Effector CD8-positive, alpha-beta T cell (primary cell): Measurements from ENCODE around the gene SLC12A5.

Experiments
- DNase-seq: peaks from one replicate; lab custom pipeline; 2025; lab: John Stamatoyannopoulos, UW

Gene SLC12A5

DNA sequence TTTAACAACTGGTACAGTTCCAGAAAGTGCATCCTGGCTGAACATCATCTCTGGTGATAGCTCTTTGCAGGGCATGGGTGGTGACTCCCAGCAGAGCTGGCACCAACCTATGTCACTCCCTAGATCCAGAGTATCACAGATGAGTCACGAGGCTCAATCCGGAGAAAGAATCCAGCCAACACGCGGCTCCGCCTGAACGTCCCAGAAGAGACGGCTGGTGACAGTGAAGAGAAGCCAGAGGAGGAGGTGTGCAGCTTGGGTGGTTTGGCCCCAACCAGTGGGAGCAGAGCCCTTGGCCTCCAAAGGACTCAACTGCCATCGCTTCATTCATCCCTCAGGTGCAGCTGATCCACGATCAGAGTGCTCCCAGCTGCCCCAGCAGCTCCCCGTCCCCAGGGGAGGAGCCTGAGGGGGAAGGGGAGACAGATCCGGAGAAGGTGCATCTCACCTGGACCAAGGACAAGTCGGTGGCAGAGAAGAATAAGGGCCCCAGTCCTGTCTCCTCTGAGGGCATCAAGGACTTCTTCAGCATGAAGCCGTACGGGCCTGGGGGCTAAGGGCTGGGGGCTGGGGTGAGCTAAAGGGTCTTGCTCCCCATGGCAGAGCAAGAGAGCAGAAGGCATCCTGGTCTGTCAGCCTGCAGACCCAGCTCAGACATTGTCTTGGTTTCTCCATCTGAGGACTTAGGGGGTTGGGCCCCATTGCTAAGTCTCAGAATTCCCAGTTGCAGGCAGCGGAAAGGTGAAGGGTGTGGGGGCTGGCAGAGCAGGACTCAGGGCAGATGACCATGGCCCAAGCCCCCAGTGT lies 27.2 kb downstream of the SLC12A5 start:
- no peak for DNase-seq

DNA sequence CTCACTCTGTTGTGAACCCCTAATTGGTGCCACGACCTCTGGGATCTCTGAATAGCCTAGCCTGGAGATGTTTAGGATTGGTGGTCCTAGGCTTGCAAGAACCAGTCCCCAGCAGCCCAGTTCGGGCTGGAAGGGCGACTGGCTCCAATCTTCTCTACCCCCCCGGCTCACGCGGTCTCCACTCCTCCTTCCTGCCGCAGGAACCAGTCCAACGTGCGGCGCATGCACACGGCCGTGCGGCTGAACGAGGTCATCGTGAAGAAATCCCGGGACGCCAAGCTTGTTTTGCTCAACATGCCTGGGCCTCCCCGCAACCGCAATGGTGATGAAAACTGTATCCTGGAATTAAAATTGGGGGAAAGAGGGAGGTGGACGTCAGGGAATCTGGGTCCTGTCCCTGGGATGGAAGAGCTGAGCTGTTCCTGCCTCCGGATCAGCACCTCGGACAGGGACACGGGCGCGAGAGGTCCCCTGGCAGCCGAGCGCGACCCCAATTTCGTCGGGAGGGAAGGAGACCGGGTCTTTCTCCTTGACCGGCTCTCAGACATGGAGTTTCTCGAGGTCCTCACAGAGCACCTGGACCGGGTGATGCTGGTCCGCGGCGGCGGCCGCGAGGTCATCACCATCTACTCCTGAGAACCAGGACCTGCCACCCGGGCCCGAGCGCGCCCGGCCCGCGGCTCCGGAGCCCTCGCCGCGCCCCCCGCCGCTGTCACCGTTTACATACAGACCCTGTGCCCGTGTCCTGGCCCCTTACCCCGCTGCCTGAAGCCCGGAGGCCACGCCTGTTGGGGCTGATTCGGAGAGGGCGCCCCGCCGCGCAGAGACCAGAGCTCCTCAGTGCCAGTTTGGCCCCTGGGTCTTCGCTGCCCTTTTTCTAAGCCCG lies 28.2 kb downstream of the SLC12A5 start:
- no peak for DNase-seq

GRCh38 chr20:46057856-46058598 lies 29.0 kb downstream of the SLC12A5 start:
- DNase-seq = no peak

GRCh38 chr20:46058599-46059281 lies 29.7 kb downstream of the SLC12A5 start:
- DNase-seq = no peak

DNA sequence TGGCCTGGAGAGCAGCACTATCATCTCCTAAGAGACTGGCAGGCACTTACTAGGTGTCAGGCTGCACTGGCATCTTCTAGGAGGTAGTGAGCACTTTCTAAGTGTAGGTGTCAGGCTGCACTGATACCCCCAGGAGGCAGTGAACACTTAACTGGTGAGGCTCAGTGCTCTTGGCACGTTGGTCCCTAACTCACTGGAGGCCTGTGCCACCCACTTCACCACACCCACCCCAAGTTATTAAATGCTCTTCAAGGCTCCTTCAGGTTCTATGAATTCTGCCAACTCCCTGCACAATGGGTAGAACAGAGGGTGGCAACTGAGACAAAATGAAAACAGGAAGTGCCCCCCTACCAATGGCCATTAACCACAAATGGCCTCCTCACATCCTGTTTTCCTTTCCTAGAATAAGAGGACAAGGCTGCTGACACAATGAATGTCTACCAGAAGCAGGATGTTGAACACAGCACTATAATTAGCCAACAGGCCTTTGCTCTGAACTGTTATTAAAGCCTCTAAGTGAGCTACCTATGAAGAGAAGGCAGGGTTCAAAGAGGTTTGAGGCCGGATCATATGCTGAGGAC lies 31.4 kb downstream of the SLC12A5 start:
- DNase-seq = no peak

DNA sequence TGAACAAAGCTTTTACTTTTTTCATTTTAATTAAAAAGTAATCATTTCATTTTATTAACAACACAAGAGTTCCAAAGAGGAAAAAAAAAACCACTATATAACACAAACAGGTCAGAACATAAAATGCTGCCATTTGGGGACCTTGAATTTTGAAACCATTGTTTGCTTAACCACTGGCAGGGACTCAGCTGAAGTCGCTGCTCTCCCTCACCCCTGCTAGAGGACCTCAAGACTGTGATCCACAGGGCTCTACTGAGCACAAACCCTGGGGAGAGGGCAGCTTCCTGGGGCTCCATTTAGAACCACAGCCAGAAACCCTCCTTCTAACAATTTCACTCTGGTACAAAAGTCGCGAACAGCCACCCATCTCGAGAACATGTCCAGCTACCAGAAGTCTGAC lies 32.0 kb downstream of the SLC12A5 start:
- DNase-seq = no peak

- no peak for DNase-seq
These were observed 33.1 kb downstream of the SLC12A5 start for GRCh38 chr20:46062151-46062550.

GRCh38 chr20:46062621-46063020 lies 33.6 kb downstream of the SLC12A5 start:
- DNase-seq = no peak

GRCh38 chr20:46063151-46063550 lies 34.1 kb downstream of the SLC12A5 start:
- no peak for DNase-seq

- no peak for DNase-seq
These were observed 34.6 kb downstream of the SLC12A5 start for GRCh38 chr20:46063652-46064054.

DNA sequence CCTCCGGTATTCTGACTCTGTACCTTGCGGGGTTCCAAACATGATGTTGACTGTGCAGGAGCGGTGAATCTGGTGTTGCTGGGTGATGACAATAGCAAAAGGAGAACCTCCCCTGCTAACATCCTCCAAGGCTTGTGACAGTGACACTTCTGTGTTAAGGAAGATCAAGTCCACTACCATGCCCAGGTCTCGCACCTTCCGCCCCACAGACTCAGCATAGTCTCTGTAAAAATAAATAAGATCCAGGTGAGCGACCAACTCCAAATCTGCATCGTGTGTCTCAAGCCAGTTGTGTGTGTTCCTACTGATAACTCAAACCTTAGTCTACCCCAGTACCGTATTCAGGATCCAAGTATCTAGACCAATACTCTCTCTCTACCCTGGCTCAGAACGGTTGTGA lies 36.0 kb downstream of the SLC12A5 start:
- DNase-seq = no peak

GRCh38 chr20:46065691-46066090 lies 36.7 kb downstream of the SLC12A5 start:
- DNase-seq = no peak

GRCh38 chr20:46070215-46070900 lies 41.3 kb downstream of the SLC12A5 start:
- no peak for DNase-seq

DNA sequence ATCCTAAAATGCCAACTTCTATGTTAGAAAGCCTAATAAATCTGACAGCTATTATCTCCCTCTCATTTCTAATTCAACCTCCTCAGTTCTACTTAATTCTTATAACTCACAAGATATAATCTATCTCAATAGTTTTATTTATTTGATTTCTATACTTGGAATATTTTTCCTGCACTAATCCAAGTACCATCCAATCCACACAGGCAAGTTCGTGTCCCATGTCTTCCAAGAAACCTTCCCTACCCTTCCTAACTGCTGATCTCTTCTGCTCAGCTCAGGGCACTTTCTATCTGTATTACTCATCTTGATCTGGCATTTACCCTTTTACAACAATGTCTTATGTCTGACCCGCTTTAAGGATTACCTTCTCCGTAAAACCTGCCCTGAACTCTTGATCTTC lies 42.6 kb downstream of the SLC12A5 start:
- DNase-seq = no peak

DNA sequence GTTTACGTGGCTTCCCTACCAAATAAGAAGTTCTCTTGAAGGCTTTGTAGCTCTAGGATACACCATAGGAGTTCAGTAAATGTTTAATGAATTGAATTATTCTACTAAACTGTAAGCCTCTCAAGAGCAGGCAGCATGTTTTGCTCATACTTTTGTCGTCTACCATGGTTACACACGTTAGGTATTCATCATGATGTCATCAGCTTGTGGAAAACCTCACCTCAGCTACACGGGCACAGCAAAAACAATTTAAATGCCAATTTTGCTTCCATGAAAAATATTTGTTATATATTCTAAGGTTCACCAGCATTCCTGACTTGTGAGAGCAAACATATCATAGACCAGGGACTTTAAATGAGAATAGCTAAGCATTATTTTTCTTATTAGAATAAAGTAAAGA lies 44.0 kb downstream of the SLC12A5 start:
- DNase-seq = no peak

DNA sequence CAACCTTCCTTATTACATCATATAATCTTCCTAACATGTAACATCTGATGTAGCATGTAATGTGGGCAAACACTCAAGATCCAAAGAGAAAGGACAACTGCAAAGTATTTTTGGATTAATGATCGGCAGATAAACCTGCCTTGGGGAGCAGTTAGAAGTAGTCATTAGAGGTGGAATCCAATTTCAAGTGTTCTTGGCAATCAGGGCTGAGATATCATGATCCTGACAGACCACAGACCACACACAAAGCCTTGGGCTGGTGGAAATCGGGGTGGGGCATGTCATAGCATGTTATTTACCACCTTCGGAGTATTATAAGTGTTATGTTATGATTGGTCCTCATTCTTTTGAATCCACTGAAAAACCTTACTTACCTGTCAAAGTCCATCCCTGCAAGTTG lies 44.4 kb downstream of the SLC12A5 start:
- no peak for DNase-seq

DNA sequence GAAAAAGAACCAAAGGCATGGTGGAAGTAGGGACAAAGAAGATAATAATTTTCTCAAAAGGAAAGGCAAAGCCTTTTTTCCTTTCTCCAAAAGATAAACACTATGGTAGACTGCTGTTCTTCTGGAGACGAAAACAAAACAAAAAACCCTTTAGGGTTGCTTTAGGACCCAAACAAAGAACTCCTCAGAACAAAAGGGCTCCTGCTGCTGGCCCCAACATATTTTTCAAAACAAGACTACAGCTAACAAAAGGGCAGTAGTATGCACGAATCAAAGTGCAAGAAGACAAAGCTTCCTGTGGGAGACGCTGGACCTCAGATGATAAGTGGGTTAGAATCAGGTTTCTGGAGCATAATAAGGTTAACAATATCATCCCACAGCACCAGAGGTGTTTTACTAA lies 45.0 kb downstream of the SLC12A5 start:
- DNase-seq = no peak

DNA sequence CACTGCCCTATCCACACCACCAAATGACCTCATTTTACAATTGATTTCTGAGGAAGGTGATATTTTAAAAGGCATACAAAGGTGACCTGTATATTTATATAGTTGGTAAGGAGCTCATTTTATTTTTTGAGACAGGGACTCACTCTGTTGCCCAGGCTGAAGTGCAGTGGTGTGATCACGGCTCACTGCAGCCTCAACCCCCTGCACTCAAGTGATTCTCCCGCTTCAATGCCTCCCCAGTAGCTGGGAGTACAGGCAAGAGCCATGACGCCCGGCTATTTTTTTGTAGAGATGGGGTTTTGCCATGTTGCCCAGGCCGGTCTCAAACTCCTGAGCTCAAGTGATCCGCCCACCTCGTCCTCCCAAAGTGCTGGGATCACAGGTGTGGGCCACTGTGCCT lies 47.8 kb downstream of the SLC12A5 start:
- no peak for DNase-seq

DNA sequence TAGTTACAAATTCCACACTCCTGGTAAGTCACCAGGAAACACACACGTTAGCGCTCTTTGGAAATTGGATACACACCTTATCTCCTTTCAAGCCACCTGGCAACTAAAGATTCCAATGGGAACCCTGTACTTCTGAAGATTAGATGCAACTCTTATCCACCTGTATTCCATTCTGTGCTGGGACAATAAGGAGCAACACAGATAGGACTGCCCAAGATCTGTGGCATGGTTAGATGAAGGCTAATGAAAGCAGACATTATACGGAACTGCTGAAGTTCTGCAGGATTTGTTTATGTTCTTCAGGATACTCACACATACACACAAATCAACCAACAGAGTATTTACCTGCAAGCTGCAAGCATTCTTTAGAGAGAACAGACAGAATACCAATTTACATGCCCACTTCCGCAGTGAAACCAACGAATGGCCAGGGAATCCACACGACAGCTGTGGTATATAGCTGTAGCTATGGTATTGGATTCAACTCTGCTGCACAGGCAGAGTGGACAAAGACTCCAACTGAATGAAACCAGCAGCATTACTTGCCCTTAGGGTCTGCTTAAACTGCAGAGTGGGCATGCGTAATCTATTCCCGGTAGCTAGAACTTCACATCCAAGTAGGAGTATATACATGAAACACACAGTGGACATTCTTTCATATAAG lies 48.8 kb downstream of the SLC12A5 start:
- DNase-seq = no peak

GRCh38 chr20:46078954-46079353 lies 49.9 kb downstream of the SLC12A5 start:
- no peak for DNase-seq
